Central memory CD8-positive, alpha-beta T cell (primary cell): ENCODE data around the gene GPR179.

Experiments used
- ATAC-seq: fragments of 150-1000 bp; cut with Tn5 transposase; replicated peaks from 2 replicates; pipeline ENCODE4 v1.10.0; 2022; ENCODE audit warnings: mild to moderate bottlenecking, moderate FRiP score, moderate number of reproducible peaks; ENCODE audit not compliant: poor library complexity, severe bottlenecking; ENCODE audit errors: extremely low read depth
- DNase-seq, 2 donors: peaks; one replicate each; pipeline ENCODE4 v3.0.0; 2021; ENCODE audit warnings: low spot score in 2 of 2
- H3K27ac Mint-ChIP-seq: one replicate; pipeline ENCODE4 v1.8.0; 2022; ENCODE audit warnings: low read depth, mild to moderate bottlenecking, moderate library complexity, mixed read lengths
- H3K27me3 Mint-ChIP-seq: one replicate; pipeline ENCODE4 v1.8.0; 2022; ENCODE audit warnings: mixed read lengths
- H3K36me3 Mint-ChIP-seq: one replicate; pipeline ENCODE4 v1.8.0; 2022; ENCODE audit warnings: mild to moderate bottlenecking, moderate library complexity, mixed read lengths; ENCODE audit not compliant: insufficient read depth
- H3K4me1 Mint-ChIP-seq: one replicate; pipeline ENCODE4 v1.8.0; 2022; ENCODE audit warnings: mixed read lengths
- H3K4me3 Mint-ChIP-seq: one replicate; pipeline ENCODE4 v1.8.0; 2022; ENCODE audit warnings: mild to moderate bottlenecking, moderate library complexity, mixed read lengths
- H3K9me3 Mint-ChIP-seq: one replicate; pipeline ENCODE4 v1.8.0; 2022; ENCODE audit warnings: mixed read lengths

Gene GPR179

DNA sequence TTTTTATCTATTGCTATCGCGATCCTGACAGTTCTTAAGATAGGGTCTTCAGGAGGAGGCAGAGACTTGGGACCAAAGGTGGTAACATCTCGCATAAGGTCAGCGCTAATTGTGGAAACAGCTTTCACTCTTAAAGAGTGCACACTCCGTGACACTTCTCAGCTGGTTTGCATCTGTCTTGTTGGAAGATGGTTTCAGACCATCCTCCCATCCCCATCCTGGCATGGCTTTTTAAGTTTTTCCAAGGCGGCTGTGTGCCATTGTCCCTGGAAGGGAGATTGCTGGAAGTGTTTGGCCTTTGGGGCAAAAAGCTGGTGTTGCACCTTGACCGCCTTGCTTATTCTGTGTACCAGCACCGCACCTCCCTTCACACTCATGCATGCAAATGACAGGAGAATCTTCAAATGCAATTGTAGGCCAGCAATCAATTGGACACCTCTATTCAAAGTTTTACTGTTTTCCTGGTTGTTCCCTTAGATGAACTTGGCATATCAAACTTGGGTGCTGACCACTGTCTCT is 9.4 kb upstream of the GPR179 start:
- DNase-seq (no peak), ATAC-seq (no peak)
- no peaks in the 10 kb centered on the region for H3K9me3 Mint-ChIP-seq
- H3K27ac Mint-ChIP-seq, result peak overlapping the region; percentile 46
- peaks cover 57% of the 10 kb centered on the region for H3K4me1 Mint-ChIP-seq
- H3K36me3 Mint-ChIP-seq, result peaks cover 4% of the 10 kb centered on the region
- H3K27me3 Mint-ChIP-seq, result no peaks in the 10 kb centered on the region
- peak overlapping the region; percentile 91 for H3K4me3 Mint-ChIP-seq

DNA sequence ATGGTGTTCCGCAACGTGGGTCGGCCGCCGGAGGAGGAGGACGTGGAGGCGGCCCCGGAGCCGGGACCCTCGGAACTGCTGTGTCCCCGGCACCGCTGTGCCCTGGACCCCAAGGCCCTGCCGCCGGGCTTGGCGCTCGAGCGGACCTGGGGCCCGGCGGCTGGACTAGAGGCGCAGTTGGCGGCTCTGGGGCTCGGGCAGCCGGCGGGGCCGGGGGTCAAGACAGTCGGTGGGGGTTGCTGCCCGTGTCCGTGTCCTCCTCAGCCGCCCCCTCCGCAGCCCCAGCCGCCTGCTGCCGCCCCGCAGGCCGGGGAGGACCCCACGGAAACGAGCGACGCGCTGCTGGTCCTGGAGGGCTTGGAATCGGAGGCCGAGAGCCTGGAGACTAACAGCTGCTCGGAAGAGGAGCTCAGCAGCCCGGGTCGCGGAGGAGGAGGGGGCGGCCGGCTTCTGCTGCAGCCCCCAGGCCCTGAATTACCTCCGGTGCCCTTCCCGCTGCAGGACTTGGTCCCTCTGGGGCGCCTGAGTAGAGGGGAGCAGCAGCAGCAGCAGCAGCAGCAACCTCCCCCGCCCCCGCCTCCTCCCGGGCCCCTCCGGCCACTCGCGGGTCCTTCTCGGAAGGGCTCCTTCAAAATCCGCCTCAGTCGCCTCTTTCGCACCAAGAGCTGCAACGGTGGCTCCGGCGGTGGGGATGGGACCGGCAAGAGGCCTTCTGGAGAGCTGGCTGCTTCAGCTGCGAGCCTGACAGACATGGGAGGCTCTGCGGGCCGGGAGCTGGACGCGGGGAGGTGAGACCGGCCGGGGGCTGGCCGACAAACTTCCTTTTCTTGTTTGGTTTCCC is 8.7 kb upstream of the GPR179 start:
- no peak for DNase-seq
- Mint-ChIP-seq H3K4me1 (peaks cover 53% of the 10 kb centered on the region), H3K4me3 (peak overlapping the region; percentile 91), H3K36me3 (peaks cover 4% of the 10 kb centered on the region), H3K27me3 (no peaks in the 10 kb centered on the region), H3K9me3 (no peaks in the 10 kb centered on the region), H3K27ac (peak overlapping the region; percentile 46)
- ATAC-seq, result no peak

GRCh38 chr17:38351412-38352222 is 7.9 kb upstream of the GPR179 start, which contains the start of gene SOCS7:
TSS of gene SOCS7 (plus strand) at chr17:38351844. CDS start at chr17:38352053, 209 bp downstream.
- Mint-ChIP-seq H3K27me3 (no peaks in the 10 kb centered on the region), H3K36me3 (peaks cover 4% of the 10 kb centered on the region), H3K9me3 (no peaks in the 10 kb centered on the region), H3K4me3 (peak within 1 kb of the TSS; percentile 91), H3K4me1 (peaks cover 44% of the 10 kb centered on the region), H3K27ac (peak within 1 kb of the TSS; percentile 97)
- peak; percentile 84 to 91 for DNase-seq
- ATAC-seq, result peak; percentile 89

DNA sequence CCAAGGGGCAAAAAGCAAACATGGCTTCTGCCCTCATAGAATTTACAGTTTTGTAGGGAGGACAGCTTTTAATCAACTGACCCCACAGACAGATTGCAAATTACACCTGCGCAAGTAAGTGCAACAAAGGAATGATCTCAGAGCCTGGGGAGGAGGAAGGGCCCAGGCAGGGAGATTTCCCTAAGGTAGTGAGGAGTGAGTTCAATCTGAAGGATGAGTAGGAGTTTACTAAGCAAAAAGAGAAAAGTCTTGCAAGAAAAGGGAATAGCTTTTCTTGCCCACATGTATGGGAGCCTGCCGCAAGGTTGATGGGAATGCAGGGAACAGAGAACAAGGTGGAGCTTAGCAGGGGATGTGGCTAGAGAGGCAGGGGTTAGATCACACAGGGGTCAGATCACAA is 6.3 kb upstream of the GPR179 start:
- peak overlapping the region; percentile 37 for H3K4me3 Mint-ChIP-seq
- no peaks in the 10 kb centered on the region for H3K27me3 Mint-ChIP-seq
- no peaks in the 10 kb centered on the region for H3K9me3 Mint-ChIP-seq
- peaks cover 4% of the 10 kb centered on the region for H3K36me3 Mint-ChIP-seq
- ATAC-seq (no peak), DNase-seq (no peak)
- peaks cover 33% of the 10 kb centered on the region for H3K4me1 Mint-ChIP-seq
- no peak overlapping the region for H3K27ac Mint-ChIP-seq

GRCh38 chr17:38349097-38349730 is 5.5 kb upstream of the GPR179 start:
- H3K4me3 Mint-ChIP-seq, result no peak overlapping the region
- peak; percentile 75 to 77 for DNase-seq

GRCh38 chr17:38345743-38346142 is 2.0 kb upstream of the GPR179 start:
- H3K36me3 Mint-ChIP-seq, result no peaks in the 10 kb centered on the region
- no peak overlapping the region for H3K4me3 Mint-ChIP-seq
- H3K9me3 Mint-ChIP-seq, result no peaks in the 10 kb centered on the region
- no peak for ATAC-seq
- no peak overlapping the region for H3K27ac Mint-ChIP-seq
- H3K27me3 Mint-ChIP-seq, result peaks cover 17% of the 10 kb centered on the region
- DNase-seq, result no peak
- peaks cover 6% of the 10 kb centered on the region for H3K4me1 Mint-ChIP-seq

More at GRCh38 chr17:38349097-38349730, 5.5 kb upstream of the GPR179 start:
- H3K36me3 Mint-ChIP-seq, result peaks cover 4% of the 10 kb centered on the region
- no peaks in the 10 kb centered on the region for H3K9me3 Mint-ChIP-seq
- H3K4me1 Mint-ChIP-seq, result peaks cover 24% of the 10 kb centered on the region
- H3K27me3 Mint-ChIP-seq, result peaks cover 8% of the 10 kb centered on the region
- ATAC-seq, result peak; percentile 49
- H3K27ac Mint-ChIP-seq, result no peak overlapping the region

GRCh38 chr17:38344420-38344745 is 627 bp upstream of the GPR179 start:
- peaks cover 17% of the 10 kb centered on the region for H3K27me3 Mint-ChIP-seq
- H3K27ac Mint-ChIP-seq, result no peak overlapping the region
- H3K4me3 Mint-ChIP-seq, result no peak overlapping the region

DNA sequence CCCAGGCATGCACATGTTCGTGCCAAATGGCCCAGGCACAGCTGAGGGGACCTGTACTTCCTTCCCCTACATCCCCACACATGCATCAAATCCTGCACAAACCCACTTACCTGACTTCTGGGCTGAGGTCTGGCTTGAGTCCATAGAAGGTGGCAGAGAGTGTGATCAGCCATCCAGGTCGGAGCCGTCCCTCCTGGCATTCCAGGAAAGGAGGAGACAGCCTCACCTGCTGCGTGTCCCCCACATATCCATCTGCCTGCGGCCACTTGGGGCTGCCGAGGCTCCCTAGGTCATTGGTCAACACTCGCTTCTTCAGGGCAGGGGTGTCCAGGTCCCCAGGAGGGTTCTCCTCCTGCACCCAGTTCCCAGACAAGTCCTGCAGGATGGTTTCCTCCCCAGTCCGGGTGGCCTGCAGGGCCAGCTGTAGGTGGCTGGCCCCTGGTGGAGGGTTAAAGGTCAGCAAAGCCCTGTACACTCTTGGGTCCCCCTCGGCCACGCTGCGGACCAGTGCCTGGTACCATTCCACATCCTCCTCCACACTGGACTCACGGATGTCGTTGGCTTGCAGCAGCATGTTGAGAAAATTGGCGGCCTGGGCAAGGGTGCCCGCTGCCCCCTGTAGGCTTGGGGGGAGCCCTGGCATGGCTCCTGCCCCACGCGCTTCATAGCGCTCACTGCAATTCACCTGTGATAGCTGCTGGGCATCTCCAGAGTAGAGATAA is 709 bp downstream of the GPR179 start:
- H3K27me3 Mint-ChIP-seq, result peaks cover 17% of the 10 kb centered on the region
- no peak overlapping the region for H3K4me3 Mint-ChIP-seq
- H3K4me1 Mint-ChIP-seq, result no peaks in the 10 kb centered on the region
- H3K27ac Mint-ChIP-seq, result no peak overlapping the region
- H3K36me3 Mint-ChIP-seq, result no peaks in the 10 kb centered on the region
- DNase-seq (no peak), ATAC-seq (no peak)
- no peaks in the 10 kb centered on the region for H3K9me3 Mint-ChIP-seq

More at GRCh38 chr17:38344420-38344745, 627 bp upstream of the GPR179 start:
- Mint-ChIP-seq H3K9me3 (no peaks in the 10 kb centered on the region), H3K36me3 (no peaks in the 10 kb centered on the region), H3K4me1 (peaks cover 6% of the 10 kb centered on the region)
- DNase-seq (no peak), ATAC-seq (no peak)

GRCh38 chr17:38341035-38341721 is 2.6 kb downstream of the GPR179 start:
- Mint-ChIP-seq H3K4me3 (no peak overlapping the region), H3K27me3 (peaks cover 17% of the 10 kb centered on the region), H3K9me3 (no peaks in the 10 kb centered on the region), H3K4me1 (no peaks in the 10 kb centered on the region), H3K36me3 (no peaks in the 10 kb centered on the region), H3K27ac (no peak overlapping the region)
- ATAC-seq (no peak), DNase-seq (no peak)

DNA sequence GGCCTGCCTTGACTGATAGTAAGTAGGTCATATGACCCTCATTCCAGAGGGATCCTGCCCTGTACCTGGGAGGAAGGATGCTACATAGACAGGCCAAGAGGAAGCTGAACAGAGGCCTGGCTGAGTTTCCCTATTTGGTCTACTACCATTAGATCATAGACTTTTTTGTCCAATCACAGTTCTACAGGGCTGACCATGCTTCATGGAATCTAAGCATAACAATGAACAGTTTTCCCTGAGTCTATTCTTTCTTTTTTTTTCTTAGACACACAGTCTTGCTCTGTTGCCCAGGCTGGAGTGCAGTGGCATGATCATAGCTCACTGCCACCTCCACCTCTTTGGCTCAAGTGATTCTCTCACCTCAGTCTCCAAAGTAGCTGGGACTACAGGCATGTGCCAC is 3.9 kb downstream of the GPR179 start:
- ATAC-seq (no peak), DNase-seq (no peak)
- Mint-ChIP-seq H3K27ac (no peak overlapping the region), H3K4me3 (no peak overlapping the region), H3K4me1 (no peaks in the 10 kb centered on the region), H3K27me3 (peaks cover 17% of the 10 kb centered on the region), H3K9me3 (no peaks in the 10 kb centered on the region), H3K36me3 (no peaks in the 10 kb centered on the region)

DNA sequence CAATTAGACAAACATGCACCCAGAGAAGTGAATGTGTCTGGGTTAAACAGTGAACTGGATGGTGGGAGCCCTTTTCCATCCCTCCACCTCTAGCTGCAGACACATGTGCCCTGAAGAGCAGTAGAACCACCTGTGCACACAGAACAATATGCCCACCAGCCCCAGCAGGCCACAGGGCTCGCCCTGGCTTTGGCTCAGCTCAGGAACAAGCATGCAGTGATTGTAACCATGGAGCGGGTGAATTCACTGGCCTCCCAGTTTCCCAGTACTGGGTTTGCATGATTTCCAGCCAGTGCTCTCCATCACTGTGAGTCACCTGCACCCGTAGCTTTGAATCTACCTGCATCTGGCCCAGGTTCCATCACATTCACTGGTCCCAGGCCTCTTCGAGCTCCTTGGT is 5.2 kb downstream of the GPR179 start:
- Mint-ChIP-seq H3K27ac (no peak overlapping the region), H3K4me1 (no peaks in the 10 kb centered on the region), H3K27me3 (peaks cover 14% of the 10 kb centered on the region), H3K36me3 (no peaks in the 10 kb centered on the region), H3K9me3 (no peaks in the 10 kb centered on the region), H3K4me3 (no peak overlapping the region)
- DNase-seq (no peak), ATAC-seq (no peak)
